Thyroid gland (tissue), 4 donors: ENCODE measurements around the gene C4orf50. TPM values are rescaled to one million over a fixed set of nuclear protein-coding genes. Genes with fewer than 3 reads are reported as not detected.

Experiments used
- DNase-seq, 2 donors: peaks; one replicate each; pipeline ENCODE4 v3.0.0-alpha.2; 2019
- H3K27ac ChIP-seq, 3 donors: fragments of 200-600 bp; sonication (generic); 1 replicate in 2 of 3; 2 replicates in 1 of 3; pipeline ENCODE4 v1.5.1; 2016 to 2019; ENCODE audit warnings: mild to moderate bottlenecking in 1 of 3, moderate library complexity in 1 of 3
- H3K27me3 ChIP-seq: fragments of 200-600 bp; sonication (generic); one replicate; pipeline ENCODE4 v1.5.1; 2019
- H3K36me3 ChIP-seq, 2 donors: fragments of 200-600 bp; sonication (generic); one replicate each; pipeline ENCODE4 v1.5.1; 2016 to 2019
- H3K4me1 ChIP-seq, 2 donors: fragments of 200-600 bp; sonication (generic); one replicate each; pipeline ENCODE4 v1.5.1; 2017 to 2019
- H3K4me3 ChIP-seq, 3 donors: fragments of 200-600 bp; sonication (generic); replicated peaks in 1 of 3; 1 replicate in 2 of 3; 2 replicates in 1 of 3; pipeline ENCODE4 v1.5.1; 2016; ENCODE audit warnings: mild to moderate bottlenecking in 1 of 3
- H3K9me3 ChIP-seq: fragments of 200-600 bp; sonication (generic); one replicate; pipeline ENCODE4 v1.5.1; 2017
- CTCF ChIP-seq, 6 experiments: fragments of 200-600 bp in 3 of 6; fragments of 450-650 bp in 3 of 6; sonication (generic) in 3 of 6; IDR thresholded peaks; one replicate each; pipeline ENCODE4 v1.5.1; 2016 to 2019; ENCODE audit warnings: antibody characterized with exemption in 6 of 6, mild to moderate bottlenecking in 2 of 6, inconsistent platforms in 1 of 6, moderate library complexity in 1 of 6
- POLR2A ChIP-seq, 2 donors: fragments of 450-650 bp; IDR thresholded peaks; one replicate each; pipeline ENCODE4 v1.6.1; 2017; ENCODE audit warnings: antibody characterized with exemption in 2 of 2, mild to moderate bottlenecking in 2 of 2, moderate library complexity in 1 of 2
- WGBS, 2 donors: methylation state at CpG; one replicate each; pipeline ENCODE4 v1.1.5; 2017; 5-methylcytosine and 5-hydroxymethylcytosine counted together
- intact Hi-C: fragments of 100-400 bp; cut with DNase I; formaldehyde crosslinking; loops from one replicate; pipeline ENCODE4 v1.15.1; 2023
- total RNA-seq, 4 donors: library from RNA; depleted of rRNA; stranded (reverse); fragments of >200 nt; gene quantifications; one replicate each; pipeline ENCODE4 v1.2.3, GENCODE V29; 2016

Gene C4orf50
- total RNA-seq, 4 donors from 2014 or later: 0.11 to 0.15 (median 0.13) TPM; not detected in 1

DNA sequence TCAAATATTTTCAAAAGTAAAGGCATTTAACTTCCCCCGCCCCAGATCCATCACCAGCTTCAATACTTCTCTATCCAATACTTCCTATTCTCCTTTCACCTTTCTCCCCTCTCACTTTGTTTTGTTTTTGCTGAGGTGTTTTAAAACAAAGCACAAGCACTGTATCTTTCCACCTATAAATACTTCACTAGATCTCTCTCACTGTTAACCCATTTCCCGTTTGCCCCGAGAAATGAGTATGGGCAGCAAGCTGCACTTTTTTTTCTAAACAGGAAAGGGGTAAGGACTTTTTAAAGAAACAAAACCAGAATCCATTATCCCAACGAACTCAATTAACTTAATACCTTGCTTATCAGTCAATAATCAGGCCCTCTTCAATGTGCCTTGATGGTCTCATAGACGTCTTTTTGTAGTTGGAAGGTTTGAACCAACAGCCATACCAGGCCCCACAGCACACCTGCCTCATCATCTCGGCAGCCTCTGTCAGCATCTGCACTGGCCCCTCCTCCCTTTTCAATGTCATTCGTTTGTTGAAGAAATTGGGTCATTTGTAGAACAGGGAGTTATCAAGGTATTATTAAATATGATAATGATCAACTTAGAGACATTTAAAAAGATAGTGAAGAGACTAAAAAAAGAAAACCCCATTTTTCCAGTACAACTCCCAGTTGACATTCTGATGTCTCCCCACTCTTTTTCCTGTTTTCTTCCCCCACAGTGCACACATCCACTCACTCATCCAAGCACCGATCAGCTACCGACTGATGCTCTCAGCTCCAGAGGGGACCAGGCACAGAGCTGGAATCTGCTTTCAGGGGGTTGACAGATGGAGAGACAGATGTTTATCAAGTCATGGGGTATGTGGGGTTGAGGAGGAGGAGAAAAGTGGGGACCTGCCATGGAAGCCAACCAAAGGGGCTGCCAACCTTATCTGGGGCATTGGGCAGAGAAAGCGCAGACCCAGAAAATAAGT lies 151.1 kb downstream of the C4orf50 start:
- no peak overlapping the region for H3K4me3 ChIP-seq
- no peaks in the 10 kb centered on the region for H3K9me3 ChIP-seq
- TF ChIP-seq CTCF (IDR thresholded peaks at IDR 0.05): no peak
- TF ChIP-seq POLR2A (IDR thresholded peaks at IDR 0.05): no peak
- intact Hi-C loops: no loop called here
- H3K27ac ChIP-seq: no peak overlapping the region
- DNase-seq: no peak
- H3K36me3 ChIP-seq: no peaks in the 10 kb centered on the region
- WGBS, 2 donors: 60 to 63% methylated on average over 10 of the region's 10 CpGs
- H3K27me3 ChIP-seq: no peaks in the 10 kb centered on the region
- no peaks in the 10 kb centered on the region for H3K4me1 ChIP-seq

- WGBS, 2 donors: 72 to 73% methylated on average over 12 of the region's 12 CpGs
- Histone ChIP-seq H3K4me3 (no peak overlapping the region), H3K27ac (no peak overlapping the region), H3K9me3 (no peaks in the 10 kb centered on the region), H3K36me3 (no peaks in the 10 kb centered on the region), H3K27me3 (no peaks in the 10 kb centered on the region), H3K4me1 (no peaks in the 10 kb centered on the region)
- intact Hi-C loops: no loop called here
- TF ChIP-seq CTCF (IDR thresholded peaks at IDR 0.05) (no peak), POLR2A (IDR thresholded peaks at IDR 0.05) (no peak)
- no peak for DNase-seq
Observed at GRCh38 chr4:5865896-5866599, 152.2 kb downstream of the C4orf50 start.

GRCh38 chr4:5863461-5864113 lies 154.6 kb downstream of the C4orf50 start:
- Histone ChIP-seq H3K27me3 (no peaks in the 10 kb centered on the region), H3K36me3 (no peaks in the 10 kb centered on the region), H3K4me1 (no peaks in the 10 kb centered on the region), H3K27ac (no peak overlapping the region), H3K9me3 (no peaks in the 10 kb centered on the region), H3K4me3 (no peak overlapping the region)
- intact Hi-C loops: no loop called here
- 36 to 47% methylated on average over 15 of the region's 15 CpGs for WGBS, 2 donors
- TF ChIP-seq POLR2A (IDR thresholded peaks at IDR 0.05) (no peak), CTCF (IDR thresholded peaks at IDR 0.05) (no peak)
- DNase-seq: no peak

DNA sequence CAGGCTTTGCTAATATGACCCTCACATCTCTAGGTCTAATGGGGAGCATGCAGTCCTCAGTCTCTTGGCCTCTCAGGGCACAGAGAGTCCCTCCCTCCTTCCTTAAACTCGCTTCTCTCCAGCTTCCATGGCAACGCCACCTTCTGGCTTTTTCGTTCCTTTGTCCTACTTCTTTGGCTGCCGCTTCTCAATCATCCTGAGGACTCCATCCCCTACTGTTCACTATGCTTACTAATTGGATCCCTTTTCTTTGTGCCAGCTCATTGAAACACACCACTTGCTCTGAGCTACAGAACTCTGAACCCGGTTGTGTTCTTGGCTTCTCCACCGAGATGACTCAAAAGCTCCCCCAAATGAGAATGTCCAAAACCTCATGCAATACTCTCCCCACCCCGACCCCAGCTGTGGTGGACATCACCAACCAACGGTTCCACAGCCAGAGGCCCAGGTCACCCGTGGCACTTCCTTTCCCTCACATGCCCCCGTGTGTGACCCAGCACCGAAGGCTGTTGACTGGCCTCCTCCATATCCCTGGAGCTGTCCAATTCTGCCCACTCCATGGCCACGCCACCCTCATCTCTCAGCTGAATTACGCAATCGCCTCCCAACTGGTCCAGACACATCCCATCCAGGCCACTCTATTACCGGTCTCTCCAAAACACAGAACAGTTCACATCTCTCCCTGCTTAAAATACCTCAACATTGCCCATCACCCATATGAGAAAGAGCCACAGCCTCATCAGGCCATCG lies 160.0 kb downstream of the C4orf50 start:
- no peak for DNase-seq
- Histone ChIP-seq H3K36me3 (no peaks in the 10 kb centered on the region), H3K4me3 (no peak overlapping the region), H3K4me1 (no peaks in the 10 kb centered on the region), H3K27me3 (no peaks in the 10 kb centered on the region), H3K9me3 (no peaks in the 10 kb centered on the region), H3K27ac (no peak overlapping the region)
- no peak for TF ChIP-seq POLR2A (IDR thresholded peaks at IDR 0.05)
- TF ChIP-seq CTCF (IDR thresholded peaks at IDR 0.05): no peak
- WGBS, 2 donors: 80 to 82% methylated on average over 16 of the region's 16 CpGs
- intact Hi-C loops: no loop called here
